Fibroblast of lung (primary cell): Measurements from ENCODE around the gene AK5. TPM values are rescaled to one million over a fixed set of nuclear protein-coding genes. Genes with fewer than 3 reads are reported as not detected.

Experiments
- DNase-seq, 2 donors: peaks; one replicate each; pipeline versions ENCODE4 v3.0.0 to v3.0.0-alpha.2; 2010; ENCODE audit warnings: low read depth in 2 of 2
- H2AFZ ChIP-seq: 2 replicates; pipeline ENCODE4 v1.5.1; 2012; ENCODE audit warnings: low read length, control low read depth, inconsistent platforms
- H3K27ac ChIP-seq: 2 replicates; pipeline ENCODE4 v1.5.1; 2011; ENCODE audit warnings: low read length, control low read depth; ENCODE audit not compliant: insufficient read depth
- H3K27me3 ChIP-seq: 2 replicates; pipeline ENCODE4 v1.5.1; 2011; ENCODE audit warnings: mild to moderate bottlenecking, low read length; ENCODE audit not compliant: control insufficient read depth, insufficient read depth
- H3K36me3 ChIP-seq: 2 replicates; pipeline ENCODE4 v1.5.1; 2011; ENCODE audit warnings: low read length; ENCODE audit not compliant: control insufficient read depth, insufficient read depth
- H3K4me1 ChIP-seq: 2 replicates; pipeline ENCODE4 v1.5.1; 2011; ENCODE audit warnings: low read length; ENCODE audit not compliant: control insufficient read depth, insufficient read depth; ENCODE audit errors: extremely low read depth
- H3K4me2 ChIP-seq: 2 replicates; pipeline ENCODE4 v1.5.1; 2011; ENCODE audit warnings: low read length, control low read depth; ENCODE audit not compliant: insufficient read depth; ENCODE audit errors: extremely low read depth
- H3K4me3 ChIP-seq, 4 experiments: fragments of 200-600 bp in 1 of 4; sonication (generic) in 1 of 4; replicated peaks in 1 of 4; 2 replicates each; pipeline ENCODE4 v1.5.1; 2011 to 2016; ENCODE audit warnings: low read length in 4 of 4, low read depth in 3 of 4, mild to moderate bottlenecking in 3 of 4, control low read depth in 2 of 4, inconsistent platforms in 1 of 4, mixed read lengths in 1 of 4; ENCODE audit not compliant: insufficient read depth in 1 of 4; ENCODE audit errors: control extremely low read depth in 1 of 4
- H3K79me2 ChIP-seq: 2 replicates; pipeline ENCODE4 v1.5.1; 2012; ENCODE audit warnings: mild to moderate bottlenecking, low read length, inconsistent platforms; ENCODE audit not compliant: control insufficient read depth, insufficient read depth
- H3K9ac ChIP-seq: 2 replicates; pipeline ENCODE4 v1.5.1; 2011; ENCODE audit warnings: mild to moderate bottlenecking, low read length, control low read depth; ENCODE audit not compliant: insufficient read depth
- H3K9me3 ChIP-seq: 2 replicates; pipeline ENCODE4 v1.5.1; 2012; ENCODE audit warnings: low read depth, low read length; ENCODE audit not compliant: control insufficient read depth, insufficient read depth
- H4K20me1 ChIP-seq: 2 replicates; pipeline ENCODE4 v1.5.1; 2011; ENCODE audit warnings: low read length; ENCODE audit not compliant: control insufficient read depth, insufficient read depth; ENCODE audit errors: extremely low read depth
- CTCF ChIP-seq, 2 donors: IDR thresholded peaks in 1 of 2; conservative IDR thresholded peaks in 1 of 2; 1 replicate in 1 of 2; 2 replicates in 1 of 2; pipeline ENCODE4 v1.5.1; 2011 to 2012; ENCODE audit warnings: low read length in 2 of 2, control low read depth in 1 of 2, inconsistent platforms in 1 of 2, low read depth in 1 of 2, mild to moderate bottlenecking in 1 of 2
- EZH2 ChIP-seq: IDR thresholded peaks from 2 replicates; pipeline ENCODE4 v1.5.1; 2012; ENCODE audit warnings: low read length, control low read depth, mild to moderate bottlenecking; ENCODE audit errors: missing control alignments
- polyA plus RNA-seq, 2 donors: library from polyadenylated mRNA; depleted of rRNA in 1 of 2; stranded (reverse) in 1 of 2; unstranded in 1 of 2; fragments of >200 nt; gene quantifications; 2 replicates each; pipeline ENCODE4 v1.2.1, GENCODE V29; 2011 to 2012; ENCODE audit warnings: missing spikeins in 1 of 2
- total RNA-seq: library from RNA; depleted of rRNA; stranded (reverse); fragments of >200 nt; gene quantifications from 2 replicates; pipeline ENCODE4 v1.2.1, GENCODE V29; 2014

AK5 gene
- total and polyA plus RNA-seq, 2 donors (not counting 1 experiment from before 2014, with no cell fraction given): 37.9 to 87.7 TPM

- Histone ChIP-seq H3K9ac (no peak overlapping the region), H3K27me3 (no peaks in the 10 kb centered on the region), H2AFZ (no peak overlapping the region), H3K4me1 (peaks cover 2% of the 10 kb centered on the region), H3K27ac (no peak overlapping the region), H3K4me3 (no peak overlapping the region), H4K20me1 (no peaks in the 10 kb centered on the region), H3K9me3 (no peaks in the 10 kb centered on the region), H3K79me2 (no peaks in the 10 kb centered on the region), H3K4me2 (no peak overlapping the region), H3K36me3 (no peaks in the 10 kb centered on the region)
- DNase-seq: peak; percentile 46 to 65
- TF ChIP-seq EZH2 (no peak), CTCF (conservative IDR thresholded peaks at IDR 0.05 in 1 of 2, IDR thresholded peaks at IDR 0.05 in 1 of 2; ENCODE audit: low read depth in 1 of 2, low read length in 2 of 2) (no peak)
Measured at GRCh38 chr1:77489910-77490309, 208.1 kb downstream of the AK5 start.

GRCh38 chr1:77494026-77494425 is 212.2 kb downstream of the AK5 start:
- H4K20me1 ChIP-seq: no peaks in the 10 kb centered on the region
- H3K4me2 ChIP-seq: no peak overlapping the region
- H3K79me2 ChIP-seq: no peaks in the 10 kb centered on the region
- TF ChIP-seq CTCF (conservative IDR thresholded peaks at IDR 0.05 in 1 of 2, IDR thresholded peaks at IDR 0.05 in 1 of 2; ENCODE audit: low read depth in 1 of 2, low read length in 2 of 2) (no peak), EZH2 (no peak)
- H3K4me1 ChIP-seq: peaks cover 2% of the 10 kb centered on the region
- DNase-seq: no peak
- no peak overlapping the region for H3K4me3 ChIP-seq
- H3K9ac ChIP-seq: no peak overlapping the region
- no peaks in the 10 kb centered on the region for H3K27me3 ChIP-seq
- no peak overlapping the region for H3K27ac ChIP-seq
- H3K36me3 ChIP-seq: peaks cover 2% of the 10 kb centered on the region
- no peaks in the 10 kb centered on the region for H3K9me3 ChIP-seq
- no peak overlapping the region for H2AFZ ChIP-seq

GRCh38 chr1:77498918-77499317 is 217.1 kb downstream of the AK5 start:
- H3K27ac ChIP-seq: no peak overlapping the region

More at GRCh38 chr1:77498918-77499317, 217.1 kb downstream of the AK5 start:
- no peaks in the 10 kb centered on the region for H3K79me2 ChIP-seq
- no peaks in the 10 kb centered on the region for H3K27me3 ChIP-seq
- H4K20me1 ChIP-seq: no peaks in the 10 kb centered on the region
- no peak for DNase-seq
- H3K9ac ChIP-seq: no peak overlapping the region
- H2AFZ ChIP-seq: no peak overlapping the region
- H3K36me3 ChIP-seq: peaks cover 2% of the 10 kb centered on the region
- TF ChIP-seq EZH2 (no peak), CTCF (conservative IDR thresholded peaks at IDR 0.05 in 1 of 2, IDR thresholded peaks at IDR 0.05 in 1 of 2; ENCODE audit: low read depth in 1 of 2, low read length in 2 of 2) (no peak)
- no peak overlapping the region for H3K4me2 ChIP-seq
- H3K9me3 ChIP-seq: no peaks in the 10 kb centered on the region
- no peak overlapping the region for H3K4me3 ChIP-seq
- no peaks in the 10 kb centered on the region for H3K4me1 ChIP-seq
